SKM-1 treated with dmso at 0.1 percent for 144 hours (cell line): ENCODE results near the gene CFB.
"Not testable (repeated sequence)": the region's sequence is repeated elsewhere in the genome, so short reads cannot be mapped to it uniquely, and the experiment has no call there.

Experiments
- DNase-seq: peaks from one replicate; lab custom pipeline; 2025; ENCODE audit not compliant: unreplicated experiment; lab: John Stamatoyannopoulos, UW

CFB gene

DNA sequence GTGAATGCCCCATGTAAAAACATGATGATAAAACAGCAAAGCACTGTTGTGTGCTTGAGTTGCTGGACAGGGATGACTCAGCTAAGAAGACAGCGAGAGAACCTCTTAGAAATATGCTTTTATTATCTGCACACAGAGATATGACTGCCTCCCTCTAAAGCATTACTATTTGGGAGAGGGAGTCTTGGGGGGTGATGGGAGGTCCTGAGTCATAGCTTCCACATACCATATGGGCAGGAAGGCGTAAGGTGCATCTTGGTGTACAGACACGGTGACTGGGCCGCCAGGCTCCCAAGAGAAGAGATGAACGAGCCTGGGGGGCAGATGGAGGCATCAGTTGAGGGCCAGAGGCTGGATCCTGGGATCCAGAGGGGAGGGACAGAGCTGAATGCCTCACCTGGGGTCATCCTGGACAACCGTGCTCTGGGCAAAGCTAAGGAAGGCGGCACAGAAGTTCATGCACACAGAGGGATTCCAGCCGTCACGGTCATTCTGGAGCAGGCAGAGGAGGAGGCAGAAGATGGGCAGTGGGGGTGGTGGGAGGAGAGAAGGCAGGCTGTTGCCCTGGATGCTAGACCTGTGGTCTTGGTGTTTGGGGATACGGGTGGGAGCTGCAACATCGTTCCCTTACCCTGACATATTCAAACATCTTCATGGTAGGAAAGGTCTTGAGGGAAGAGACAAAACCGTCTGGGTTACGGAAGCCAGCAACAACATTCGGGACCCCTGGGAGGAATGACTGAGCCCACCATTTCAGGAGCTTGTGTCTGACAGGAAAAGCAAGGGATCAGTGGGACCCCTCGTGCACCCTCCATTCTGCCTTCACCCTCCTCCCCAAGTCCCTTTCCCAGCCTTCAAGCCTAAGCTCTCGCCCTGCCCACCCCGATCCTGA, 24.1 kb downstream of the CFB start:
- DNase-seq: no peak

DNA sequence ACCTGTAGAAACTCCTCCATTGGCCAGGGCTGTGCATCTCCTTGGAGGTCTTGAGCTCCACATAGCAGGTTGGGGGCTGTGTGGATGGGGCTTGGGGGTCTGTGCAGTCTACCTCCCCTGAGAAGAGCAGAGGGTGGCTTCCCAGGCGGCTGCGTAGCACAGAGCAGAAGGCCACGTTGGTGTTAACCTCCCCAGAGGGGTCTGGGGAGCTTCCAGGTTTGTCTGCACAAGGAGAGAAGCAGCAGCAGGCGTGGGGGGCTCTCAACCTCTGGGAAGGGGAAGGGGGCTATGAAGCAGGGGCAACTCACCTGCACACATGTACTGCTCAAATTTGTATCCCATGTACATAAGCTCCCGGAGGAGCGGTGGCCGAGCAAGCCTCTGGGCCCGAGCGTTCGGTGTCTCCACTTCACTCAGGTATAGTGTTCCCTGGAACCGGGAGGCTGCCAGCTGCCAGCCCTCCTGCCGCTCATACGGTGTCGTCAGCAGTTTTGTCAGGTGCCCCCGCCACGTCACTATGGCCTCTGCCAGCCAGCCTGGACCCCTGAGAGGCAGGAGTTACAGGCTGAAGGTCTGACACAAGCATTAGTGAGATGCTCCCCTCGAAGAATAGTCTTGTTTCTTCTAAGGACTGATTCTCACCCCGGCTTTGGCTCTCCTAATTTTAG, 24.8 kb downstream of the CFB start:
- DNase-seq: no peak

DNA sequence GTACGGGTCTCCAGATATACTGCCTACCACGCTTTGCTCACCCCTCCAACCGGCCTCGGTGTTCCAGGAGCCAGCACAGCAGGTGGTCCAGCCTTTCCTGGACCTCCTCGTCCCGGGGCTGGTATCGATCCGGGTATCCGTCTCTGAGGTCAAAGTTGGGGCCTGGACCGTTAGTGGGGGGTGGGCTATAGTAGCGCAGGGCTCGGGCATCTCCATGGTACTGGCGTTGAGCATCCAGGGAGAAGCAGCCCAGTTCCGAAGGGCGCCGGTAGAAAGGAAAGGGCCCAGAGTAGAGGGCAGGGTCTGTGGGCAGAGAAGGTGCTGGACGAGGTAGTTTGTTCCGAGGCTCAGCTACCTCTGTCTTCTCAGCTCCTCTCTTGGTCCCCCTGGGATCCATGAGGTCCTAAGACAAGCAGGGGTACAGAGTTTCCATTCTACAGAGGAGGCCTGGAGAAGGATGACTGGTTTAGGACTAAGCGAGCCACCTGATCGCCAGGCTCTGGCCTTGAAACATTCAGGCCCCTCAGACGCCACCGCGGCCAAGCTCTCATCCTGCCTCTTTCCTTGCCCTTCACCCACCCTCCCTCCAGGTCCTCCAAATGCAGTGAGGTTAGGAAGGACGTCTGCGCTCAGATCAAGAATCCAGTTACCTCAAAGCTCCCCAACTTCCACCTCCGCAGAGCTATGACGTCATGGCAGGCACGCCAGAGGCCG, 25.5 kb downstream of the CFB start:
- DNase-seq: no peak

DNA sequence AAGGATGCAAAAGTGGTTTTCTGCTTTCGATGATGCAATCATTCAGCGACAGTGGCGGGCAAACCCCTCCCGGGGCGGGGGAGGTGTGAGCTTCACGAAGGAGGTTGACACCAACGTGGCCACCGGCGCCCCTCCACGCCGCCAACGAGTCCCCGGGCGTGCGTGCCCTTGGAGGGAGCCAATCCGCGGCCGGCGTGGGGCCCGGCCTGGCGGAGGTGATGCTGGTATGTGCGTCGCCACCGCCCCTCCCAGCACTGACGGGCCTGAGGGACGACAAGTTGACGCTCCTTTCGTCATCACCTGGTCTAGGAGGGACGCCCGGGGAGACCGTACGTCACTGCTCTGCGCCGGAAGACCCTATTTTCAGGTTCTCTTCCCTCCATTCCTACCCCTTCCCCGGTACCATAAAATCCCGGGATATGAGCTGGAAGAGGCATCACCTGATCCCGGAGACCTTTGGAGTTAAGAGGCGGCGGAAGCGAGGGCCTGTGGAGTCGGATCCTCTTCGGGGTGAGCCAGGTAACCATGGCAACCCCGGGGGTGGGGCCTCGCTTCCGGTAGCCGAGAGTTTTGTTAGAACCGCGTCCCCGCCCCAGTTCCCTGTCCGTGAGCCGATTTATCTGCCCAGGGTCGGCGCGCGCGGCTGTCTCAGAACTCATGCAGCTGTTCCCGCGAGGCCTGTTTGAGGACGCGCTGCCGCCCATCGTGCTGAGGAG, 26.3 kb downstream of the CFB start, which contains the start of gene DXO:
DXO (minus strand) TSS at position 146 of the 716 bp plus-strand sequence. CDS start 463 bp downstream, outside the sequence.
- peak; percentile 96 for DNase-seq

DNA sequence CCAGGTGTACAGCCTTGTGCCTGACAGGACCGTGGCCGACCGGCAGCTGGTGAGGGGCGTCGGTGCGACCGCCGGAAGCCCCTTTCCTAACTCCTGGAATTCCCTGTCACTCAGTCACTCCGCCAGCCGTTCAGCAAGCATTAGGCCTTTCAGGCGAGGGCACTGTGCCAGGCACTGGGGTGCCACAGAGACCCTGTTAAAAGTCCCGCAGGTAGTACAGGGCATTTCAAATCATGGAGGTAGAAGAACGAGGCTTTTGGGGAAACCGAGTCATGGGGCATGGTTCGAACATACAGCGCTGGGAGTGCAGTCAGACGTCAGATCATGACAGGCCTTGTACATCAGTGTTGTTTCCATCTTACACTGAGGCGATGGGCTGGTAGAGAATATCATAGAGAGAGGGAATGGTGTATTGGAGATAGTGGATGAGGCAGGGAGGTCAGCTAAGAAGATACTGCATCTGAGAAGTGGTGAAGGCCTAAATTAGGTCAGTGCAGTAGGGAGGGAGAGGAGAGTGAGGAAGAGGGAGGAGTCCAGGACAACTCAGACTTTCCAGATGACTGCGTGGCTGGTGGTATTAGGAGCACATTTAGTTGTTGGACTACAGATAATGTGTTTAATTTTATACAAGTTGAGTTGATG, 26.9 kb downstream of the CFB start:
- no peak for DNase-seq

DNA sequence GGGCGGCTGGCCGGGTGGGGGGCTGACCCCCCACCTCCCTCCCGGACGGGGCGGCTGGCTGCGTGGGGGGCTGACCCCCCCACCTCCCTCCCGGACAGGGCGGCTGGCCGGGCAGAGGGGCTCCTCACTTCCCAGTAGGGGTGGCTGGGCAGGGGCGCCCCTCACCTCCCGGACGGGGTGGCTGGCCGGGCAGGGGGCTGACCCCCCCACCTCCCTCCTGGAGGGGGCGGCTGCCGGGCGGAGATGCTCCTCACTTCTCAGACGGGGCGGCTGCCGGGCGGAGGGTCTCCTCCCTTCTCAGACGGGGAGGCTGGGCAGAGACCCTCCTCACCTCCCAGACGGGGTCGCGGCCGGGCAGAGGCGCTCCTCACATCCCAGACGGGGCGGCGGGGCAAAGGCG, 30.2 kb downstream of the CFB start:
- DNase-seq: not testable (repeated sequence)

DNA sequence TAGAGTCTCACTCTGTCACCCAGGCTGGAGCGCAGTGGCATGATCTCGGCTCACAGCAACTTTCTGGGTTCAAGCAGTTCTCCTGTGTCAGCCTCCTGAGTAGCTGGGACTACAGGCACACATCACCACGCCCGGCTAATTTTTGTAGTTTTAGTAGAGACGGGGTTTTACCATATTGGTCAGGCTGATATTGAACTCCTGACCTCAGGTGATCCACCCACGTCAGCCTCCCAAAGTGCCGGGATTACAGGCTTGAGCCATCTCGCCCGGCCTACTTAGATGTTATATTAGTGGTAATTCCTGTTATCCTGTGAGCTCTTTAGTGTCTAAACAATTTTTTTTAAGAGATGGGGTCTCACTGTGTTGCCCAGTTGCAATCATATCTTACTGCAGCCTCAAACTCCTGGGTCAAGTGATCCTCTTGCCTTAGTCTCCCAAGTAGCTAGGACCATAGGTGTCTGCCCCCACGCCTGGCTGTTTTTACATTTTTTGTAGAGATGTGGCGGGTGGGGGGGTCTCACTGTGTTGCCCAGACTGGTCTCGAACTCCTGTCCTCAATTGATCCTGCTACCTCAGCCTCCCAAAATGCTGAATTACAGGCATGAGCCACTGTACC, 32.0 kb downstream of the CFB start:
- DNase-seq: no peak

DNA sequence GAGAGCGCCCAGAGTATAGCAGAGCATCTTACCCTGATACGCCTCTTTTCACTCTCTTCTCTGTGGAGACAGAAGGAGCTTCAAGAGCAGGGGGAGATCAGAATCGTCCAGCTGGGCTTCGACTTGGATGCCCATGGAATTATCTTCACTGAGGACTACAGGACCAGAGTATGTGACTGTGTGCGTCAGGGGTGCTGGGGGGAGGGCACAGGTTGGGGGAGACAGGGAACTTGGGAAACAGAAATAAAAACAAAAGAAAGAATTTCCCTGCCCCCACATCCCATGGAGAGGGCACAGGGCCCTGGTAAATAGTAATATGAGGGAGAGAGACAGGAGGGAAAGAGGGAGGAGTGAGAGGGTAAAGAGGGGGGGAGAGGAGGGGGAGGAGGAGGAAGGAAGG, 32.9 kb downstream of the CFB start:
- DNase-seq: no peak

DNA sequence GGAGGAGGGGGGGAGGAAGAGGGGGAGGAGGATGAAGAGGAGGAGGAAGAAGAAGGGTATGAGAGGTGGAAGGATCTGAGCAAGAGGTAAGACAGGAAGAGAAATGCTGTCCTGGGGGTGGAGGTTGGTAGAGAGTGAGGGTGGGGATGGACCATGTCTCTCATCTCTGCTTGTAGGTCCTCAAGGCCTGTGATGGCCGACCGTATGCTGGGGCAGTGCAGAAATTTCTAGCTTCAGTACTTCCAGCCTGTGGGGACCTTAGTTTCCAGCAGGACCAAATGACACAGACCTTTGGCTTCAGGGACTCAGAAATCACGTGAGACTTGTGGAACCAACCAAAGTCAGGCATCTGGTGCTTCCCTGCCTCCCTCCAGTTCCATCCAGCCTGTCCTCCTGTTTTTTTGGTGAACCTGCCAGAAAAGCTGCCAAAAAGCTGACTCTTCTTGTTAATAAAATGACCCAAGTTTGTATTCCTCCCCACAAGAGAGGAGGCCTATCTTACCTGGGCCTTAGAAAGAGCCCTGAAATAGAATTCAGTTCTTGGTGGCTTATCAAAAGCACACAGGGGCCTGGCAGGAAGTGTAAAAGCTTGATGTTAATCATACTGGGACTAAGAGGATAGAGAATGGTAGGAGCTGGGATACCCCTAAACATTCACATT, 33.5 kb downstream of the CFB start:
- no peak for DNase-seq

DNA sequence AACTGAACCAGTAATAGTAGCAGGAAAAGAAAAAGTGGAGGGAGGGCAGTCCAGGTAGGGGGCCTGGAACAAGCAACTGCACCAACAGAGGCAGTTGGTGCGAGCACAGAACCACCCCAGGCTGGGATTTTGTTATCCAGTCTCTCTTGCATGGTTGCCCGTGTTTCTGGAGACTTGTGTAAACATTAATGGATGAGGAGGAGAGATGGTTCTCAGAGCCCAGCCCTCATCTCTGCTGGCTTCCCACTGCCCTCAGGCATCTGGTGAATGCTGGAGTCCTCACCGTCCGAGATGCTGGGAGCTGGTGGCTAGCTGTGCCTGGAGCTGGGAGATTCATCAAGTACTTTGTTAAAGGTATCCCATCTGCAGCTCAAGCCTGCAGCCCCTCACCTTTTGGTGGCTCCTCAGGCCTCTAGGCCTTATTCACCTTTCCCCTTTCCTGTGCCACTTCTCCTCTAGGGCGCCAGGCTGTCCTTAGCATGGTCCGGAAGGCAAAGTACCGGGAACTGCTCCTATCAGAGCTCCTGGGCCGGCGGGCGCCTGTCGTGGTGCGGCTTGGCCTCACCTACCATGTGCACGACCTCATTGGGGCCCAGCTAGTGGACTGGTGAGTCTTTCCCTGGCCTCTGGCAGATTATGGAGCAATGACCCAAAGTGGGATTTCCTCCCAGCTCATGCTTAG, 34.4 kb downstream of the CFB start:
- DNase-seq: not testable (repeated sequence)

DNA sequence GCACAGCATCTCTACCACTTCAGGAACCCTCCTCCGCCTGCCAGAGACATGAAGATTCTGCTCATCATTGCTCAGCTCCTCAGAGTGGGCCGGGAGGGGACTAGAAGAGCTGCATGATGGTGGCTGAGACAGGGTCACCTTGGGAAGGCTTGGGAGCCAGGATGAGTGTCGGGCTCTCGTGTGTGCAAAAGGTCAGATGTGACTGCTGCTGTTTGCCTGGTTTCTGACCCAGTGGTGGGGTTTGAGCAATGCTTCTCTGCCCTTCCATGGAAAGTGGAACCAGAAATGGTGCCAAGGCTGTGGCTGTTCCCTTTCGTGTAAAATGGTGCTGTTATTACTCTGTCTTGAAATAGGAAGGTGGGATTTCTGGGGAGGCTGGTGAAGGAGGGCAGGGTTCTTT, 35.1 kb downstream of the CFB start:
- not testable (repeated sequence) for DNase-seq

DNA sequence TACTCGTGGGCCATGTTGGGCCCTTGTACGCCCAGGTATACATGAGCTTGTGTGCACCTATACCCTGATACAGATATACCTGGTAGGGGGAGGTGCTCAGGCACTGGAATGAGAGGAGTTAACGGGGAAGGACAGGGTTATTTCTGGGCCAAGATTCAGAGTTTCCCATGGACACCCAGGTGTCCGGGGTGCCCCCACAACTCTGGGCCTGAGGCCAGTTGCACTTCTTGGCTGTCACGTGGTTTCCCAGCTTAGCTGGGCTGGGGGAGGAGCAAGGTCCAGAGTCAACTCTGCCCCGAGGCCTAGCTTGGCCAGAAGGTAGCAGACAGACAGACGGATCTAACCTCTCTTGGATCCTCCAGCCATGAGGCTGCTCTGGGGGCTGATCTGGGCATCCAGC, 35.8 kb downstream of the CFB start, which contains the start of gene C4A:
C4A (plus strand) TSS at position 314 of the 400 bp plus-strand sequence; CDS start at position 365, 51 bp downstream.
- DNase-seq: not testable (repeated sequence)

DNA sequence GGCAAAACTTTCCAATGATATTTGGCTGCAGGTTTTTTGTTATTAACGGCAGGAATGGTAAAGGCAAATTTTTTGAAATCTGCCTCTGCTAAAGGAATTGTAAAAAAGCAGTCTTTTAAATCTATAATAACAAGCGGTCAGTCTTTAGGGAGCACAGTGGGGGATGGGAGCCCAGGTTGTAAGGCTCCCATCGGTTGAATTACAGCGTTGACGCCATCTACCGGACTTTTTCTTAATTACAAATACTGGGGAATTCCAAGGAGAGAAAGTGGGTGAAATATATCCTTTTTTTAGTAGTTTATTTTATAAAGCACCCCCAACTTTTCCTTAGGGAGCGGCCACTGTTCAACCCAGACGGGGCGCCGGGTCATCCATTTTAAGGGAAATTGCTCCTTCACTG, 43.5 kb downstream of the CFB start:
- DNase-seq: not testable (repeated sequence)

DNA sequence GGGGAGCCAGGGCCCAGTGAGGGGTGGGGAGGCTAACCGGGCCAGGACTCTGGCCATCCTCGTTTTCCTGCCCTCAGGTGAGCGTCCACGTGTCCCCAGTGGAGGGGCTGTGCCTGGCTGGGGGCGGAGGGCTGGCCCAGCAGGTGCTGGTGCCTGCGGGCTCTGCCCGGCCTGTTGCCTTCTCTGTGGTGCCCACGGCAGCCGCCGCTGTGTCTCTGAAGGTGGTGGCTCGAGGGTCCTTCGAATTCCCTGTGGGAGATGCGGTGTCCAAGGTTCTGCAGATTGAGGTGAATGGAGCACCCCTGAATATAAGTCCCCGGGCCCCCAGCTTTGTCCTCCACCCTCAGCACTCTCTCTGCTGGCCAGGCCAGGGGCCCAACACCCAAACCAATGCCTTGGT, 48.5 kb downstream of the CFB start:
- DNase-seq: not testable (repeated sequence)

DNA sequence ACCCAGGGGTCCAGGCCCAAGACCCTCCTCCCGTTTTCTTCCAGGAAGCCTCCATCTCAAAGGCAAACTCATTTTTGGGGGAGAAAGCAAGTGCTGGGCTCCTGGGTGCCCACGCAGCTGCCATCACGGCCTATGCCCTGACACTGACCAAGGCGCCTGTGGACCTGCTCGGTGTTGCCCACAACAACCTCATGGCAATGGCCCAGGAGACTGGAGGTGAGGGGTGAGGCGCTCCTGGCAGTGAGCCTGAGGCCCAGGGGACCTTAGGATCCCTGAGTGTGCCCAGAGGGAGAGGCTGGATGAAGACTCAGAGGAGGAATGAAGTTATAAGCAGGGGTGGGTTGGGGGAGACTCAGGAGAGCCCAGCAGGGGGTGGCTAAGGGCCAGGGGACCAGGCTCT, 50.5 kb downstream of the CFB start:
- DNase-seq: not testable (repeated sequence)
